HAP-1 (cell line): ENCODE measurements around the gene EEF2KMT.
A peak's percentile ranks its signal among the peaks of the same experiment; 100 is the strongest.
"Not testable (repeated sequence)": the region's sequence is repeated elsewhere in the genome, so short reads cannot be mapped to it uniquely, and the experiment has no call there.

Source experiments
- DNase-seq, 2 experiments: peaks; one replicate each; pipeline ENCODE4 v3.0.0-alpha.2; 2016 to 2020; ENCODE audit warnings: low spot score in 2 of 2
- H3K27me3 ChIP-seq: fragments of 250-450 bp; sonication (Bioruptor Pico); 2 replicates; pipeline ENCODE4 v1.5.1; 2020; ENCODE audit warnings: low read depth, mild to moderate bottlenecking, moderate library complexity
- H3K36me3 ChIP-seq: fragments of 250-450 bp; sonication (Bioruptor Pico); replicated peaks from 2 replicates; pipeline ENCODE4 v1.5.1; 2020; ENCODE audit warnings: mild to moderate bottlenecking
- H3K4me1 ChIP-seq: fragments of 250-450 bp; sonication (Bioruptor Pico); 2 replicates; pipeline ENCODE4 v1.5.1; 2020; ENCODE audit warnings: mild to moderate bottlenecking
- H3K4me3 ChIP-seq: fragments of 250-450 bp; sonication (Bioruptor Pico); 2 replicates; pipeline ENCODE4 v1.5.1; 2020; ENCODE audit warnings: mild to moderate bottlenecking, moderate library complexity
- H3K9me3 ChIP-seq: fragments of 250-450 bp; sonication (Bioruptor Pico); 2 replicates; pipeline ENCODE4 v1.5.1; 2020; ENCODE audit warnings: mild to moderate bottlenecking, moderate library complexity
- in situ Hi-C: fragments of 300-500 bp; cut with MboI; formaldehyde crosslinking; loops from 3 replicates; pipeline ENCODE4 v1.14.3; 2020; ENCODE audit warnings: low sequenced_read_pairs, inconsistent platforms, mixed read lengths

Gene EEF2KMT

GRCh38 chr16:5084802-5085201, 12.8 kb downstream of the EEF2KMT start:
- H3K4me3 ChIP-seq, H3K36me3 ChIP-seq, H3K27me3 ChIP-seq, in situ Hi-C loops, H3K9me3 ChIP-seq, H3K4me1 ChIP-seq: not testable (repeated sequence)
- peak; percentile 28 to 78 for DNase-seq

- DNase-seq, H3K4me3 ChIP-seq, H3K4me1 ChIP-seq, H3K9me3 ChIP-seq, H3K36me3 ChIP-seq, H3K27me3 ChIP-seq, in situ Hi-C loops: not testable (repeated sequence)
Measured at GRCh38 chr16:5084099-5084731, 13.4 kb downstream of the EEF2KMT start.

- H3K4me3 ChIP-seq, H3K27me3 ChIP-seq, in situ Hi-C loops, H3K4me1 ChIP-seq, H3K36me3 ChIP-seq, DNase-seq, H3K9me3 ChIP-seq: not testable (repeated sequence)
Measured at GRCh38 chr16:5083646-5084045, 13.9 kb downstream of the EEF2KMT start.

- in situ Hi-C loops, H3K36me3 ChIP-seq: not testable (repeated sequence)
Measured at GRCh38 chr16:5080996-5081395, 16.6 kb downstream of the EEF2KMT start.

GRCh38 chr16:5080461-5080860, 17.1 kb downstream of the EEF2KMT start:
- H3K36me3 ChIP-seq = peaks cover 11% of the 10 kb centered on the region
- H3K27me3 ChIP-seq, H3K9me3 ChIP-seq, H3K4me1 ChIP-seq, DNase-seq, in situ Hi-C loops, H3K4me3 ChIP-seq: not testable (repeated sequence)

More at GRCh38 chr16:5080996-5081395, 16.6 kb downstream of the EEF2KMT start:
- H3K4me1 ChIP-seq, H3K4me3 ChIP-seq, H3K27me3 ChIP-seq, DNase-seq, H3K9me3 ChIP-seq: not testable (repeated sequence)

- H3K36me3 ChIP-seq = peaks cover 14% of the 10 kb centered on the region
Measured at GRCh38 chr16:5078626-5079025, 19.0 kb downstream of the EEF2KMT start.

GRCh38 chr16:5077304-5077703, 20.3 kb downstream of the EEF2KMT start:
- DNase-seq = no peak
- in situ Hi-C loops = no loop called here
- H3K4me3 ChIP-seq = no peak overlapping the region
- no peaks in the 10 kb centered on the region; the same call in 1 of the 2 replicates for H3K4me1 ChIP-seq
- no peaks in the 10 kb centered on the region for H3K27me3 ChIP-seq
- H3K36me3 ChIP-seq = peaks cover 14% of the 10 kb centered on the region
- no peaks in the 10 kb centered on the region for H3K9me3 ChIP-seq

More at GRCh38 chr16:5078626-5079025, 19.0 kb downstream of the EEF2KMT start:
- Histone ChIP-seq H3K27me3 (no peaks in the 10 kb centered on the region), H3K4me3 (no peak overlapping the region), H3K4me1 (no peaks in the 10 kb centered on the region), H3K9me3 (no peaks in the 10 kb centered on the region)
- DNase-seq = no peak
- in situ Hi-C loops = no loop called here

GRCh38 chr16:5075637-5076036, 22.0 kb downstream of the EEF2KMT start:
- no peaks in the 10 kb centered on the region for H3K27me3 ChIP-seq
- no peak for DNase-seq
- H3K4me1 ChIP-seq = peaks cover 3% of the 10 kb centered on the region; the same call in 1 of the 2 replicates
- in situ Hi-C loops = no loop called here
- H3K36me3 ChIP-seq = peaks cover 14% of the 10 kb centered on the region
- H3K4me3 ChIP-seq = no peak overlapping the region
- H3K9me3 ChIP-seq = no peaks in the 10 kb centered on the region

- in situ Hi-C loops, H3K9me3 ChIP-seq: not testable (repeated sequence)
Measured at GRCh38 chr16:5073771-5074170, 23.8 kb downstream of the EEF2KMT start.

GRCh38 chr16:5073279-5073629, 24.3 kb downstream of the EEF2KMT start:
- Histone ChIP-seq H3K9me3 (no peaks in the 10 kb centered on the region), H3K4me1 (peaks cover 3% of the 10 kb centered on the region; the same call in 1 of the 2 replicates), H3K27me3 (no peaks in the 10 kb centered on the region), H3K36me3 (peaks cover 14% of the 10 kb centered on the region), H3K4me3 (no peak overlapping the region)
- DNase-seq = no peak
- in situ Hi-C loops = no loop called here

More at GRCh38 chr16:5073771-5074170, 23.8 kb downstream of the EEF2KMT start:
- not testable (repeated sequence) for DNase-seq, H3K4me3 ChIP-seq, H3K4me1 ChIP-seq, H3K27me3 ChIP-seq
- H3K36me3 ChIP-seq = peaks cover 14% of the 10 kb centered on the region

- no peak for DNase-seq
- in situ Hi-C loops = no loop called here
- H3K9me3 ChIP-seq = no peaks in the 10 kb centered on the region
- H3K4me3 ChIP-seq = peak overlapping the region; percentile 87
- peaks cover 2% of the 10 kb centered on the region for H3K27me3 ChIP-seq
- H3K4me1 ChIP-seq = peaks cover 3% of the 10 kb centered on the region; the same call in 1 of the 2 replicates
- peaks cover 14% of the 10 kb centered on the region for H3K36me3 ChIP-seq
Measured at GRCh38 chr16:5072334-5073278, 25.0 kb downstream of the EEF2KMT start.

- Histone ChIP-seq H3K4me3 (peak within 1 kb of the TSS; percentile 87), H3K4me1 (peaks cover 3% of the 10 kb centered on the region; the same call in 1 of the 2 replicates), H3K9me3 (no peaks in the 10 kb centered on the region), H3K36me3 (peaks cover 14% of the 10 kb centered on the region), H3K27me3 (peaks cover 10% of the 10 kb centered on the region)
- peak; percentile 81 to 91 for DNase-seq
- in situ Hi-C loops = no loop called here
Measured at GRCh38 chr16:5071681-5072333, 25.8 kb downstream of the EEF2KMT start, which contains the start of gene ALG1. ALG1 (plus strand) TSS chr16:5071843; CDS start chr16:5071850, 7 bp downstream.

GRCh38 chr16:5071341-5071680, 26.3 kb downstream of the EEF2KMT start:
- Histone ChIP-seq H3K4me1 (peaks cover 3% of the 10 kb centered on the region; the same call in 1 of the 2 replicates), H3K36me3 (peaks cover 14% of the 10 kb centered on the region), H3K27me3 (peaks cover 15% of the 10 kb centered on the region), H3K9me3 (no peaks in the 10 kb centered on the region), H3K4me3 (peak overlapping the region; percentile 87)
- DNase-seq = no peak
- in situ Hi-C loops = no loop called here
